Epithelial cell of proximal tubule (primary cell): ENCODE data around the gene PDXK. TPM values are rescaled to one million over a fixed set of nuclear protein-coding genes. Genes with fewer than 3 reads are reported as not detected.

Experiments used
- DNase-seq: peaks from one replicate; pipeline ENCODE4 v3.0.0-alpha.2; 2011; ENCODE audit warnings: low read depth
- H3K4me3 ChIP-seq: 2 replicates; pipeline ENCODE4 v1.5.1; 2011; ENCODE audit warnings: low read depth, mild to moderate bottlenecking, low read length
- CTCF ChIP-seq: conservative IDR thresholded peaks from 2 replicates; pipeline ENCODE4 v1.5.1; 2012; ENCODE audit warnings: low read depth, mild to moderate bottlenecking, low read length
- total RNA-seq: library from RNA; depleted of rRNA; stranded (reverse); fragments of >200 nt; gene quantifications from 2 replicates; pipeline ENCODE4 v1.2.3, GENCODE V29; 2015

PDXK gene
- total RNA-seq, 1 donor from 2014 or later, result 130 TPM

- DNase-seq, result no peak
- no peak for TF ChIP-seq CTCF
Measured at GRCh38 chr21:43739621-43740435, 20.9 kb downstream of the PDXK start.

GRCh38 chr21:43740497-43741156, 21.7 kb downstream of the PDXK start:
- no peak for TF ChIP-seq CTCF
- no peak for DNase-seq
- H3K4me3 ChIP-seq, result no peak overlapping the region

More at GRCh38 chr21:43739621-43740435, 20.9 kb downstream of the PDXK start:
- H3K4me3 ChIP-seq, result no peak overlapping the region

- TF ChIP-seq CTCF, result no peak
- DNase-seq, result no peak
- no peak overlapping the region for H3K4me3 ChIP-seq
Measured at GRCh38 chr21:43741423-43742096, 22.6 kb downstream of the PDXK start.

GRCh38 chr21:43743947-43744346, 25.0 kb downstream of the PDXK start:
- no peak for TF ChIP-seq CTCF
- DNase-seq, result no peak
- no peak overlapping the region for H3K4me3 ChIP-seq

GRCh38 chr21:43744725-43745124, 25.8 kb downstream of the PDXK start:
- TF ChIP-seq CTCF, result no peak
- DNase-seq, result no peak
- H3K4me3 ChIP-seq, result no peak overlapping the region

- TF ChIP-seq CTCF, result no peak
- no peak for DNase-seq
- H3K4me3 ChIP-seq, result no peak overlapping the region
Measured at GRCh38 chr21:43745772-43746517, 27.0 kb downstream of the PDXK start.
